SU-DHL-6 (cell line): ENCODE measurements around the gene TENT4B.

Source experiments
- CTCF ChIP-seq: fragments of 200-600 bp; sonication (generic); IDR thresholded peaks from one replicate; pipeline ENCODE4 v1.5.1; 2017; ENCODE audit warnings: antibody characterized with exemption, mild to moderate bottlenecking, low read length, moderate library complexity; ENCODE audit not compliant: insufficient read depth, poor library complexity, severe bottlenecking
- EZH2phosphoT487 ChIP-seq: fragments of 200-600 bp; sonication (generic), shearing (Covaris generic); conservative IDR thresholded peaks from 2 replicates; pipeline ENCODE4 v1.6.1; 2018; ENCODE audit warnings: mild to moderate bottlenecking, antibody characterized with exemption, low read length, moderate library complexity, mixed read lengths

DNA sequence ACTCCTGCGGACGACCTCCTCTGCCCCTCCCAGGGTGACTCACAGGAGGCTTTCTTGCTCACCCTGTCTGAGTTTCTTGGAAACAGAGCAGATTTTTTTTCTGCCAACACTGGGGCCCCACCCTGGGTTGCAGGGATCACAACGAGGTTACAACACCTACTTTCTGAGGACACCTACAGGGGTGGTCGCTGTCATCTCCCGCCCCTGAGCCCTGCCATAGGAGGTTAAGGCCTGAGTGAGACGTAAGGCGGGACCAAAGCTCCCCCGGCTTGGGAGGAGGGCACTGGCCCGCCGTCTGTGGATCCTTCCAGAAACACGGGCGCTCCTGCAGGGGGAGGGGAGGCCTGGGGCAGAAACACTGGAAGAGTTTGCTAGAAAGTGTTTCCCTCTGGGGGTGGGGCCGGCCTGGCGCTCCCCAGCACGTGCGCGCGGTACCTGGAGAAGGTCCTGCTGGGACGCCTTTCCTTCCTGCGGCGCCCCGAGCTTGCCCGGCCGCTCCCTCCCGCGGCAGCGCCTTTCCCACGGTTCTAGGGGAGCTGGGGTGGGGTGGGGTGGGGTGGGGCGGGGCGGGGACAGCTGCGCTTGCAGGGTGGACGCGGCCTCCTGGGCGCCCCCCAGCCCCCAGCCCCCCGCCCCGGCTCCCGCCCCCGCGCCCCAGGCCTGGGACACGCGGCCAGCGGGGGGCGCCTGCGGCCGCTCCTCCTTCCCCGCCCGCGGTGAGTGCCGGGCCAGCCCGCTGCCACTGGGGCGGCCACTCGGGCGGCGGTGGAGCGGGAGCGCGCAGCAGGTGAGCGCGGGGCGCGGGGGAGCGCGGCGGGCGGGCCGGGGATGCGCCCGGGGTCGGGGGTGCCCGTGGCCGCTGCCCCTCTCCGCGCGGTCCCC is 92.6 kb downstream of the TENT4B start:
- TF ChIP-seq CTCF (no peak), EZH2phosphoT487 (no peak)
